HG02763 (cell line): ENCODE results near the gene CRTAP.
"Not testable (repeated sequence)": the region's sequence is repeated elsewhere in the genome, so short reads cannot be mapped to it uniquely, and the experiment has no call there.

Source experiments
- ATAC-seq: cut with Tn5 transposase; IDR thresholded peaks from one replicate; pipeline ENCODE4 v1.9.1; 2021; ENCODE audit warnings: mild to moderate bottlenecking, moderate library complexity; ENCODE audit not compliant: unreplicated experiment

The CRTAP gene

DNA sequence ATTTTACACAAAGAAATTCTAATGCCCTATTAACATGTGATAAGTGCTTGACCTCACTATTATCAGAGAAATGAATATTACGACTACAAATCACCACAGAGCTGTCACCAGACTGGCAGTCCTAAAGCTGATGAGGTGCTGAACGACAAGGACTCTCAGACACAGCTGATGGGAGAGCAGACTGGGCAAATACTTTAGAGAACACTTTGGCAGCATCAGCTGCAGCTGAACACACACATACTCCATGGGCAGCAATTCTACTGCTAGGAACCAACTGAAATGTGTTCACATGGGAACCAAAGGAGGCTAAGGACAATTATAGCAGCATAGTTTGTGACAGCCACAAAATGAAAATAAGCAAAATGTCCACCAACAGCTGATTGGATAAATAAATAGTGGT lies 59.3 kb downstream of the CRTAP start:
- ATAC-seq = no peak

DNA sequence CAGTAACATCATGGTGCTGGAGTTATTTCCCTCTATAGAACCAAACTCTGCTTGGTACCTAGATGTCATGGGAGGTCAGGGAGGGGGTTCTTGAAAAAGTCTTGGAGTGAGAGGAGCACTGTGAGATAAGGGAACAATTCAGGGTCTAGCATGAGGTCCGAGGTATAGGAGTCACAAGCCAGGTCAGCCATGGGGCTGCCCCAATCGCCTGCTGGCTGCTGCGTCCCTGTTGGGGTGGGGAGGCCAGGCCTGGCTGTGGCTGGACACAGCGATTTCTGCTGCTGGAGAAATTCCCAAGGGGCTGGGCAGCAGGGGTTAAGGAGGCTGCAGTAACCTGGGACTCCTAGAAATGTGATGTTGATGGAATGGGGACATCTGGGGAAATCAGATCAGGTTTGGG lies 59.9 kb downstream of the CRTAP start:
- ATAC-seq = no peak

DNA sequence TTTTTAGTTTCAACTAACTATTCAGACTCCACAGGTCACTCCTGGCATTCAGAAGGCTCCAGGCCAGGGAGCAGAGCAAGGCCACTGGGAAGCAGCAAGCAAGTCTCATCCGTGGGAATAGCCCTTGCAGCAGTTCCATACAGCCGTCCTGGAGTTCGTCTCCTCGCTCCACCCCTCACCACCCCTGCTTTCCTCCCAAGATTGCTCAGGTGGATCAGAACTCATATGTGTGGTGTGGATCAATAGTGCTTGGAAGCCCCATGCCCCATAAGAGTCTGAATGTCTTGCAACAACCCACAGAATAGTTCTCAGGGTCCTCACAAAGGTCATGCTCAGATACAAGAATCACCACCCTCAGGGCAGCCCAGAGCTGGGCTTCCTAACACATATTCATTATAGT lies 60.3 kb downstream of the CRTAP start:
- ATAC-seq = no peak

DNA sequence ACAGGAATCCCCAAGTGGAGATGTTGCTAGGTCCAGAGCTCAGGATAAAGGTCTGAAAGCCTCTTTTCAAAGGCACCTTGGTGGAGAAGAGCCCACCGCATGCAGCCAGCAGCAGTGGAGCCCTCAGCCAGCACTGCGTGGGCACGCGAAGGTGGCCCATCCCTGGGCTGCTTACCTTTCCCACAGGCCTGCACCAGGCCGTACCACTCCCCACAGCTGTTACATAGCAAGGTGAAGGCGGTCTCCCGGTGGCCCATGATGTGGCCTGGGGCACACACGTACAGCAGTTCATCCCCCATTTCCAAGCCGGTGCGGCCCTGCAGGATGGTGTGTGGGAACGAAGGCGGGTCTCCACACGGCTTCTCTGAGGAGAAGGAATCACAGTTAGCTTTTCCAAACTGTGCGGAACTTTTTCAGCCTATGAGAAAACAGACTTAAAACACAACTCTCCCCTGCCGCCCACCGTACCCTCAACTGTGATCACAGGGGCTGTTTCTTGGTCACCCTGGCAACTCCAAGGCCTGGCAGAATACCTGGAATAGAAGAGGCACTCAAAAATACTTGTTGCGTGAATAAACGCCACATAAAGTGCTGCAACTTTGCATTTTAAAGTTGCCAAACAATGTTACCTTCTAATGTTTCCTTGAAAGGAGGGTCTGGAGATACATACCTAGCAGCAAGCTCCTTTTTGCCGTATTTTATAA lies 61.0 kb downstream of the CRTAP start:
- ATAC-seq = no peak

DNA sequence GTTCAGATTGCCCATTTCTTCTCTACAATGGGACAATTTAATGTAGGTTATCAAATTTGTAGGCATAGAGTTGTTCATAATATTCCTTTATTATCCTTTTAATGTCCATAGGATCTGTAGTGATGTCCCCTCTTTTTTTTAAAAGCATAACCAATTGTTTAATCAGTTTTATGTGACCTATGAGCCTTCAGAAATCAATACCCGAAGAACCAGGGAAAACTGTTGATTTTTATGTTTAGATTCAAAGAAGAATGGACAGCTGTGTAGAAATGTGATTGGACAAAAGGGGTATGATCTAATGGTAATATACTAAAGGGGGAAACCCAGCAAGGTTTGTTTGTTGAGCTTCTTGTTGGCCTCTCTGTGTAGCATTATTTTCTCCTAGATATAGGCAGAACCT lies 65.3 kb downstream of the CRTAP start:
- ATAC-seq = no peak

DNA sequence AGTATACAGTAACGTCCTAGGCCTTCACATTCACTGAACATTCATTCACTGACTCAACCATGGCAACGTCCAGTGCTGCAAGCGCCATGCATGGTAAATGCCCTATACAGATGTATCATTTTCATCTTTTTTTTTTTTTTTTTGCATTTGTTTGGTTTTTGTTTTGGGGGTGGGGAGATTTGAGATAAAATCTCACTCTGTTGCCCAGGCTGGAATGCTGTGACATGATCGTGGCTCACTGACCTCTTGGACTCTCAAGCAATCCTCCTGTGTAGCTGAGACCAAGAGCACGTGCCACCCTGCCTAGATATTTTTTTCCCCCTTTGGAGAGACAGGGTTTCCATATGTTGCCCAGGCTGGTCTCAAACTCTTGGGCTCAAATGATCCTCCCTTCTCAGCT lies 67.4 kb downstream of the CRTAP start:
- ATAC-seq = no peak

DNA sequence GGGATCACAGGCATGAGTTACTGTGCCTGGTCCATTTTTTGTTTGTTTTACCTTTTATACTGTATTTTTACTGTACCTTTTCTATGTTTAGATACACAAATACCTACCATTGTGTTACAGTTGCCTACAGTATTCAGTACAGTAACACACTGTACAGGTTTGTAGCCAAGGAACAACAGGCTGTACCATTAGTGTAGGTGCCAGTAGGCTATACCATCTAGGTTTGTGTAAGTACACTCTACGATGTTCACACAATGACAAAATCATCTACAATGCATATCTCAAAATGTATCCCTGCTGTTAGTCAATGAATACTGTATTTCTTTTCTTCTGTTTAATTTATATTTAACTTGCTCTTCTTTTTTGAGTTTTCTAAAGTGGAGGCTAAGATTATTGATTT lies 67.8 kb downstream of the CRTAP start:
- not testable (repeated sequence) for ATAC-seq

DNA sequence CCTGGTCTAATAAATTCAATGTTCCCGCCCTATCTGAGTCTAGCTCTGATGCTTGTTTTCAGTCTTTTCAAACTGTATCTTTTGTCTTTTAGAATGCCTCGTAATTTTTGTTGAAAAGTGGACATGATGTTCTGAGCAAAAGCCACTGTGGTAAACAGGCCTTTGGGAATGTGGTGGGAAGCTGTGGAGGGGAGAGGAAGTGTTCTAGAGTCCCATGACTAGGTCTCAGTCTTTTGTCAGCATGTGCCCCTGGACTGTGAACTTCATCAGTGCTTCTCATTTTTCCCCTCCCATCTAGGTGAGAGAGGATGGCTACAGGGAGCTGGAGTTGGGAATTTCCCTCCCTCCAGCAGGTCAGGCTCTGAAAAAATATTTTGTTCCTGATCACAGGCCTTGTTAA lies 71.0 kb downstream of the CRTAP start:
- no peak for ATAC-seq

DNA sequence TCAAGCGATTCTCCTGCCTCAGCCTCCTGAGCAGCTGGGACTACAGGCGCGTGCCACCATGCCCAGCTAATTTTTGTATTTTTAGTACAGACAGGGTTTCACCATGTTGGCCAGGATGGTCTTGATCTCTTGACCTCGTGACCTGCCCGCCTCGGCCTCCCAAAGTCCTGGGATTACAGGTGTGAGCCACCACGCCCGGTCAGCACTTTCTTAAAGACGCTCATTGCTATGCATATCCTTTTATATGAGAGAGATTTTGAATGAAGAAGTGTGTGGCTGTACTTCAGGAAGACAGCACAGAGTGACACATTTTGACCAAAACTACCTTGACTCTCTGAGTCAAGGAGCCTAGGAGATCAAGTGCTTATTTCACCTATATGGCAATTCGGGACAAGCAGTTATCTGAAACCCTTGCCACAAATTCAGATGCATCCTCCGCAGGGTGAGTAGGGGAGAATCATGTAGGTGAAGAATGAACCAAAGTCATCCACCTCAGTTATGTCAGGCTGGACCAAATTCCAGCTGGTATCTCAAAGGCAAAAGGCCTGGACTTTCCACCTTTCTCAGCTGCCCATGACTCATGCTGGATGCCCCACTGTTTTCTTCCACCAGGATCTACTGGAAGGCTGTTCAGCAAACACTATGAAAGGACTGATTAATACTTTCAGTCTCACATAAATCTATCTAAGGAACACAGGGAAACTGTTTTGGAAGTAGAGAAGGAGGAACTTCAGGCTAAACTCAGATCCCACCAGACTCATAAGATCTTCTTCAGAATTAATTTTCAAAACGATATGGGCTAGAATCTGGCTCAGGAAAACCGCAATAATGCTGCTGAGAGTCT lies 72.9 kb downstream of the CRTAP start:
- no peak for ATAC-seq

DNA sequence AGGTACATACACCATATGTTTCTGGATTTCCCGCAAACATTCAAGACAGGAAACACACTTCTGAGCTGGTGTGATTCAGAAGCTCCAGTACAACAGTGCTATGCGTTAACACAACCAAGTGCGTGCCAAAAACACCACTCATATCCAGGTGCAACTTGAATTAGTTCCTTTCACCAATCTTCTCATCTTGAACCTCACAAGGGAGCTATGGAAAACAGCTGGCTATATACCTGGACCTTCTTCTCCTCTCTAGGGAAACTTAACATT lies 73.5 kb downstream of the CRTAP start:
- no peak for ATAC-seq

DNA sequence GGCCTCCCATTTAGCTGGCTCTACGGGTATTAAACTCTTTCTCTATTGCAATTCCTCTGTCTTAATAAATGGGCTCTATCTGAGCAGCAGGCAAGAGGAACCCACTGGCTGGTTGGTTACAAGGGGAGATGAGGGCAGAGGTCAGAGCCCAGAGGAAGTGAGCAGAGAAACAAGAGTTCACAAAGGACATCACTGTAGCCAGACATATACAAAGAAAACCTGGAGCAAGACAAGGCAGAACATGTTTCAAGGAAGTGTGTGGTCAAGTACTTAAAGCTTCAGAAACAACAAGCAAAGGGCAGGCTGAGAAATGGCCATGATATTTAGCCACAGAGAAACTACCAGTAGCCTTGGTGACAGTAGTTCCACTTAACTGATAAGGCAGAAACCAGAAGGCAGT lies 80.5 kb downstream of the CRTAP start:
- no peak for ATAC-seq

DNA sequence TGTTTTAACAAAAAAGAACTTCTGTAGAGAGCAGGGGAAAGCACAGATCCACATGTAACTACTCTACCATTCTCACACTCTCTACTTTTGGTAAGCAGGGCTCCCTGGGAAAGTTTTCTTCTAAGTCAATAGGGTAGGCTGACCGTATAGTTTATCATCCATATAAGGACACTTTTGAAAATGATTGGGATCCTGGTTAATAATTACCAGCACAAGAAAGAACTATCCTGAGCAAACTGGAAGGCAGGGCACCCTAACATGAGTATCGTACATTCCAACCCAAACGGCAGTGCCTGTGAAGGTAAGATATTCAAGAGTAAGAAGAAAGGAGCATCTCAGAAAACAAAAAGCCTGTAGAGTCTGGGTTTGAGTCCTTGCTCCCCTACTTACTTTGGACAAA lies 82.7 kb downstream of the CRTAP start:
- no peak for ATAC-seq
